CD4-positive, alpha-beta T cell treated with Interleukin-17A for 4 hours (primary cell): ENCODE results near the gene PNPLA5.

Source experiments
- DNase-seq: peaks from one replicate; pipeline ENCODE4 v3.0.0-alpha.2; 2020; ENCODE audit warnings: mixed read lengths

The PNPLA5 gene

GRCh38 chr22:43852573-43853327 is 39.1 kb downstream of the PNPLA5 start:
- DNase-seq, result no peak

- no peak for DNase-seq
Observed at GRCh38 chr22:43851979-43852307, 39.9 kb downstream of the PNPLA5 start.

- DNase-seq, result no peak
Observed at GRCh38 chr22:43851058-43851978, 40.5 kb downstream of the PNPLA5 start.

GRCh38 chr22:43850529-43850928 is 41.3 kb downstream of the PNPLA5 start:
- DNase-seq, result no peak

GRCh38 chr22:43849731-43850130 is 42.1 kb downstream of the PNPLA5 start:
- DNase-seq, result no peak

- DNase-seq, result no peak
Observed at GRCh38 chr22:43848366-43849171, 43.2 kb downstream of the PNPLA5 start.

GRCh38 chr22:43847376-43848289 is 44.2 kb downstream of the PNPLA5 start:
- no peak for DNase-seq

GRCh38 chr22:43846966-43847365 is 44.8 kb downstream of the PNPLA5 start:
- DNase-seq, result no peak

DNA sequence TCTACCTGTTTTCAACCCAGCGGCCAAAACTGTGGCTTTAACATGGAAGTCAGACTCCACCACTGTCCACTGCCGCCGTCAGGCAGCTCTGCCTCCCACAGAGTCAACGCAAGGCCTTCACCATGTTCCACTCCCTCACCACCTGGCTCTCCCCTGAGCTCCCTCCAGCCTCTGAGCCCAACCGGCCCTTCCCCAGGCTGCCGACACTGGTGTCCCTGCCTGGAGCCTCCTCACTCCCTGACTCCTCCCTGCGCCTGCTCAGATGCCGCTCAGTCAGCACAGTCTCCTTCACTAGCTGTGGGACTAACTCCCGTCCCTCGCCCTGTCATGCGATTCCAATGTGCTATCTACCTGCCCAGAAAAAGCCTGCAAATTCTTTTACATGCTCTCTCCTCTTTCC is 45.8 kb downstream of the PNPLA5 start:
- DNase-seq, result no peak

- no peak for DNase-seq
Observed at GRCh38 chr22:43844560-43845545, 47.0 kb downstream of the PNPLA5 start.

GRCh38 chr22:43843783-43844530 is 47.9 kb downstream of the PNPLA5 start:
- no peak for DNase-seq

DNA sequence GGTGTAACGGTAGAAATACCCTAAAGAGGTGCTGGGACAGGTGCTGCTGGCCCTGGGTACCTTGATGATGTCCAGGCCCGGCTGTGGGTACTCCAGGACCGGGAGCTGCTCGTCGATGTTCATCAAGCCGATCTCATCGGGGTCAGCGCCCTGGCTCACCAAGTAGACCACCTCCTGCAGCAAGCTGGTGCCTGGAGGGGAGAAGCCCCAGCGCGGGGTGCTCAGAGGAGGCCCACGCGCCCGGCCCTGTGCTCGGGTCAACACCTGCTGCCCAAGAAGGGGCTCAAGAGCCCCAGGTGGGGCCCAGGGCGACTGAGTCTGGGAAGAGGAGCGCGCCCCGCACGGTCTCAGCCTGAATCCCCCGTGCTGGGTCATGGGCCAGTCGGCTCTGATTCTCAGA is 50.1 kb downstream of the PNPLA5 start:
- DNase-seq, result no peak

- no peak for DNase-seq
Observed at GRCh38 chr22:43840851-43841250, 51.0 kb downstream of the PNPLA5 start.

GRCh38 chr22:43840431-43840830 is 51.4 kb downstream of the PNPLA5 start:
- DNase-seq, result no peak

GRCh38 chr22:43839781-43840180 is 52.0 kb downstream of the PNPLA5 start:
- DNase-seq, result no peak

- no peak for DNase-seq
Observed at GRCh38 chr22:43838571-43839307, 53.1 kb downstream of the PNPLA5 start.

- no peak for DNase-seq
Observed at GRCh38 chr22:43838161-43838560, 53.7 kb downstream of the PNPLA5 start.

DNA sequence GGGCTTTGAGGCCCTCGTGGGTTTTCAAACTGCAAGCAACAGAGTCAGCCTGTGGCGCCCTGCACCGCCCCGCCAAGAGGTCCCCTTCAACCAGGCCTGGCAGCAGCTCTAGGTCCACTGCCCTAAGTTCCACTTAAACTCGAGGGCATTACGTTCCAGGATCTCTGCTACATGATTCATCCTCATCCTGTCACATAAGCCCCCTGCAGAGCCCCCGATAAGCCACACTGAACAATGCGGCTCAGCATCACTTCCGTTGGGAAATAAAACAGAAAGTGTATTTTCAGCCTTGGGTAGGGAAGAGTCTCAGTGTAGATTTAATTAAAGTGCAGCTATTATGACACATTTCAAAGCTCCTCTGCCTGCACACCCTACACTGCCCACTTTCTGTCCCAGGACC is 54.1 kb downstream of the PNPLA5 start:
- no peak for DNase-seq

GRCh38 chr22:43835736-43836135 is 56.1 kb downstream of the PNPLA5 start:
- no peak for DNase-seq
